GM23338 (cell line): ENCODE data around the gene FOXJ3. TPM values are rescaled to one million over a fixed set of nuclear protein-coding genes. Genes with fewer than 3 reads are reported as not detected.

Experiments used
- ATAC-seq: fragments of 200-7000 bp; cut with Tn5 transposase; 3 replicates; pipeline ENCODE4 v1.9.1; 2020
- DNase-seq: peaks from one replicate; pipeline ENCODE4 v3.0.0-alpha.2; 2015; ENCODE audit warnings: low spot score
- H2AFZ ChIP-seq: fragments of 200-600 bp; sonication (generic); 2 replicates; pipeline ENCODE4 v1.8.0; 2016; ENCODE audit warnings: antibody characterized with exemption, mild to moderate bottlenecking, moderate library complexity
- H3F3A ChIP-seq: fragments of 200-600 bp; sonication (generic); replicated peaks from 2 replicates; pipeline ENCODE4 v1.8.0; 2017; ENCODE audit warnings: antibody characterized with exemption, mixed run types, low read depth
- H3K27ac ChIP-seq: fragments of 200-600 bp; sonication (generic); 2 replicates; pipeline ENCODE4 v1.6.1; 2016; ENCODE audit warnings: low read depth
- H3K27me3 ChIP-seq: fragments of 200-600 bp; sonication (generic); 2 replicates; pipeline ENCODE4 v1.8.0; 2016; ENCODE audit warnings: mild to moderate bottlenecking, mixed run types, moderate library complexity; ENCODE audit not compliant: insufficient read depth
- H3K36me3 ChIP-seq: fragments of 200-600 bp; sonication (generic); 2 replicates; pipeline ENCODE4 v1.8.0; 2016; ENCODE audit warnings: mild to moderate bottlenecking; ENCODE audit not compliant: insufficient read depth
- H3K4me1 ChIP-seq: fragments of 200-600 bp; sonication (generic); 2 replicates; pipeline ENCODE4 v1.8.0; 2016; ENCODE audit warnings: mild to moderate bottlenecking, moderate library complexity; ENCODE audit not compliant: insufficient read depth
- H3K4me2 ChIP-seq: fragments of 200-600 bp; sonication (generic); 2 replicates; pipeline ENCODE4 v1.7.1; 2017; ENCODE audit warnings: mixed run types
- H3K4me3 ChIP-seq: fragments of 200-600 bp; sonication (generic); 2 replicates; pipeline ENCODE4 v1.6.1; 2016; ENCODE audit warnings: mixed run types
- H3K79me2 ChIP-seq: fragments of 200-600 bp; sonication (generic); replicated peaks from 2 replicates; pipeline ENCODE4 v1.8.0; 2017; ENCODE audit warnings: mild to moderate bottlenecking; ENCODE audit not compliant: insufficient read depth
- H3K9me2 ChIP-seq: fragments of 200-600 bp; sonication (generic); 2 replicates; pipeline ENCODE4 v1.8.0; 2017; ENCODE audit not compliant: insufficient read depth
- H4K20me1 ChIP-seq: fragments of 200-600 bp; sonication (generic); replicated peaks from 2 replicates; pipeline ENCODE4 v1.8.0; 2017; ENCODE audit warnings: mild to moderate bottlenecking; ENCODE audit not compliant: insufficient read depth
- H3K27ac Mint-ChIP-seq: 2 replicates; pipeline ENCODE4 v1.8.0; 2020; ENCODE audit warnings: inconsistent platforms, mild to moderate bottlenecking, moderate library complexity, mixed read lengths
- H3K27me3 Mint-ChIP-seq: 3 replicates; pipeline ENCODE4 v1.8.0; 2022; ENCODE audit warnings: low read depth, mild to moderate bottlenecking, moderate library complexity, mixed read lengths, inconsistent platforms; ENCODE audit not compliant: insufficient read depth, poor library complexity
- H3K36me3 Mint-ChIP-seq: 3 replicates; pipeline ENCODE4 v1.8.0; 2021; ENCODE audit warnings: low read depth, mild to moderate bottlenecking, inconsistent platforms, moderate library complexity, mixed read lengths
- H3K4me1 Mint-ChIP-seq: 3 replicates; pipeline ENCODE4 v1.8.0; 2020; ENCODE audit warnings: mild to moderate bottlenecking, inconsistent platforms, mixed read lengths
- H3K4me3 Mint-ChIP-seq: 3 replicates; pipeline ENCODE4 v1.8.0; 2021; ENCODE audit warnings: moderate library complexity, mild to moderate bottlenecking, inconsistent platforms, mixed read lengths
- H3K9me3 Mint-ChIP-seq: 3 replicates; pipeline ENCODE4 v1.8.0; 2020; ENCODE audit warnings: moderate library complexity, mild to moderate bottlenecking, inconsistent platforms, mixed read lengths
- CREB1 ChIP-seq: fragments of 250-450 bp; sonication (Bioruptor Pico); IDR thresholded peaks from 2 replicates; pipeline ENCODE4 v1.5.0; 2020; ENCODE audit warnings: low read depth, mild to moderate bottlenecking, moderate library complexity
- CTCF ChIP-seq, 2 experiments: fragments of 200-600 bp in 1 of 2; sonication (generic) in 1 of 2; conservative IDR thresholded peaks; 2 replicates each; pipeline versions ENCODE4 v1.5.1 to v1.6.1; 2016 to 2017; ENCODE audit warnings: antibody characterized with exemption in 2 of 2, low read depth in 2 of 2, mild to moderate bottlenecking in 2 of 2, moderate library complexity in 1 of 2
- ETS1 ChIP-seq: IDR thresholded peaks from 2 replicates; pipeline ENCODE4 v1.6.1; 2016; ENCODE audit warnings: antibody characterized with exemption
- EZH2 ChIP-seq: fragments of 200-600 bp; sonication (generic); IDR thresholded peaks from one replicate; pipeline ENCODE4 v1.8.0; 2017; ENCODE audit warnings: antibody characterized with exemption, mild to moderate bottlenecking, low read depth; ENCODE audit not compliant: unreplicated experiment
- EZH2phosphoT487 ChIP-seq: fragments of 200-600 bp; sonication (generic); IDR thresholded peaks from one replicate; pipeline ENCODE4 v1.8.1; 2018; ENCODE audit warnings: antibody characterized with exemption; ENCODE audit not compliant: unreplicated experiment
- JUNB ChIP-seq: IDR thresholded peaks from one replicate; pipeline ENCODE4 v1.6.1; 2016; ENCODE audit warnings: antibody characterized with exemption; ENCODE audit not compliant: unreplicated experiment
- NANOG ChIP-seq: IDR thresholded peaks from 2 replicates; pipeline ENCODE4 v1.6.1; 2016; ENCODE audit warnings: antibody characterized with exemption, borderline replicate concordance
- POLR2AphosphoS5 ChIP-seq: IDR thresholded peaks from 2 replicates; pipeline ENCODE4 v1.6.1; 2016; ENCODE audit warnings: antibody characterized with exemption, low read depth
- REST ChIP-seq: IDR thresholded peaks from one replicate; pipeline ENCODE4 v1.6.1; 2018; ENCODE audit warnings: antibody characterized with exemption; ENCODE audit not compliant: unreplicated experiment
- STAT1 ChIP-seq: IDR thresholded peaks from one replicate; pipeline ENCODE4 v1.6.1; 2016; ENCODE audit warnings: antibody characterized with exemption; ENCODE audit not compliant: unreplicated experiment
- ZNF114 ChIP-seq: fragments of 250-450 bp; sonication (Bioruptor Pico); IDR thresholded peaks from 2 replicates; pipeline ENCODE4 v1.5.0; 2020; ENCODE audit warnings: mild to moderate bottlenecking, moderate library complexity
- ZNF331 ChIP-seq: fragments of 250-450 bp; sonication (Bioruptor Pico); IDR thresholded peaks from 2 replicates; pipeline ENCODE4 v1.5.0; 2020; ENCODE audit warnings: low read depth, mild to moderate bottlenecking, moderate library complexity
- ZNF462 ChIP-seq: fragments of 250-450 bp; sonication (Bioruptor Pico); IDR thresholded peaks from 2 replicates; pipeline ENCODE4 v1.5.0; 2020; ENCODE audit warnings: mild to moderate bottlenecking, moderate library complexity
- polyA plus RNA-seq: library from polyadenylated mRNA; unstranded; fragments of >200 nt; fragmentation: Nextera tagmentation; extraction: Ambion mirVana; gene quantifications from 2 replicates; pipeline ENCODE4 v1.2.1, GENCODE V29; 2016
- total RNA-seq: library from RNA; depleted of rRNA; stranded (reverse); fragments of >200 nt; shearing (Covaris generic); gene quantifications from 2 replicates; pipeline ENCODE4 v1.2.3, GENCODE V29; 2014

Gene FOXJ3
- total and polyA plus RNA-seq, 2 experiments from 2014 or later: 36.6 to 53.3 TPM

GRCh38 chr1:42137766-42138165 is 197.3 kb downstream of the FOXJ3 start:
- H3K36me3 Mint-ChIP-seq: no peaks in the 10 kb centered on the region
- ATAC-seq (peak; percentile 32; the same call in 1 of the 3 replicates), DNase-seq (no peak)
- H3K4me2 ChIP-seq: no peak overlapping the region
- no peak overlapping the region for H2AFZ ChIP-seq
- no peak overlapping the region for H3K27ac ChIP-seq
- no peaks in the 10 kb centered on the region for H3K4me1 Mint-ChIP-seq
- no peak for TF ChIP-seq ZNF462 (CRISPR knock-in tag)
- no peak for TF ChIP-seq JUNB
- no peak for TF ChIP-seq CREB1 (CRISPR knock-in tag)
- TF ChIP-seq CTCF (conservative IDR thresholded peaks at IDR 0.05; ENCODE audit: low read depth in 2 of 2): no peak
- TF ChIP-seq NANOG: no peak
- TF ChIP-seq ETS1: no peak
- no peak for TF ChIP-seq ZNF331 (CRISPR knock-in tag)
- TF ChIP-seq ZNF114 (CRISPR knock-in tag): no peak
- no peak for TF ChIP-seq EZH2phosphoT487
- no peak for TF ChIP-seq POLR2AphosphoS5
- TF ChIP-seq STAT1: no peak
- no peak for TF ChIP-seq REST
- no peak for TF ChIP-seq EZH2
- H3F3A ChIP-seq: no peaks in the 10 kb centered on the region
- H4K20me1 ChIP-seq: no peaks in the 10 kb centered on the region
- H3K4me3 Mint-ChIP-seq: no peak overlapping the region
- H3K4me3 ChIP-seq: no peak overlapping the region
- H3K9me3 Mint-ChIP-seq: no peaks in the 10 kb centered on the region; the same call in 2 of the 3 replicates
- H3K79me2 ChIP-seq: no peaks in the 10 kb centered on the region
- no peaks in the 10 kb centered on the region for H3K4me1 ChIP-seq
- no peaks in the 10 kb centered on the region for H3K27me3 Mint-ChIP-seq
- H3K36me3 ChIP-seq: no peaks in the 10 kb centered on the region
- no peak overlapping the region for H3K27ac Mint-ChIP-seq
- H3K27me3 ChIP-seq: no peaks in the 10 kb centered on the region
- H3K9me2 ChIP-seq: 0 out of 2 replicates have a peak, but pooled peaks cover 3% of the 10 kb centered on the region
